GM06990 (cell line): Measurements from ENCODE around the gene VCL.

Experiments
- DNase-seq: peaks from one replicate; pipeline ENCODE4 v3.0.0-alpha.2; 2011; ENCODE audit not compliant: insufficient read length; ENCODE audit errors: extremely low read depth
- H3K27me3 ChIP-seq: replicated peaks from 2 replicates; pipeline ENCODE4 v1.6.0; 2011; ENCODE audit warnings: low read length; ENCODE audit not compliant: control insufficient read depth, insufficient read depth
- H3K36me3 ChIP-seq: 2 replicates; pipeline ENCODE4 v1.5.1; 2011; ENCODE audit warnings: low read length; ENCODE audit not compliant: control insufficient read depth, insufficient read depth
- H3K4me3 ChIP-seq: replicated peaks from 2 replicates; pipeline ENCODE4 v1.5.1; 2011; ENCODE audit warnings: low read depth, mild to moderate bottlenecking, control low read depth, low read length
- TF ChIP-seq, protein P1 (sequence below): IDR thresholded peaks from 2 replicates; pipeline ENCODE4 v1.5.1; 2011; ENCODE audit warnings: low read length, control low read depth, mild to moderate bottlenecking, inconsistent platforms; ENCODE audit not compliant: insufficient read depth, poor library complexity, severe bottlenecking

Gene VCL

DNA sequence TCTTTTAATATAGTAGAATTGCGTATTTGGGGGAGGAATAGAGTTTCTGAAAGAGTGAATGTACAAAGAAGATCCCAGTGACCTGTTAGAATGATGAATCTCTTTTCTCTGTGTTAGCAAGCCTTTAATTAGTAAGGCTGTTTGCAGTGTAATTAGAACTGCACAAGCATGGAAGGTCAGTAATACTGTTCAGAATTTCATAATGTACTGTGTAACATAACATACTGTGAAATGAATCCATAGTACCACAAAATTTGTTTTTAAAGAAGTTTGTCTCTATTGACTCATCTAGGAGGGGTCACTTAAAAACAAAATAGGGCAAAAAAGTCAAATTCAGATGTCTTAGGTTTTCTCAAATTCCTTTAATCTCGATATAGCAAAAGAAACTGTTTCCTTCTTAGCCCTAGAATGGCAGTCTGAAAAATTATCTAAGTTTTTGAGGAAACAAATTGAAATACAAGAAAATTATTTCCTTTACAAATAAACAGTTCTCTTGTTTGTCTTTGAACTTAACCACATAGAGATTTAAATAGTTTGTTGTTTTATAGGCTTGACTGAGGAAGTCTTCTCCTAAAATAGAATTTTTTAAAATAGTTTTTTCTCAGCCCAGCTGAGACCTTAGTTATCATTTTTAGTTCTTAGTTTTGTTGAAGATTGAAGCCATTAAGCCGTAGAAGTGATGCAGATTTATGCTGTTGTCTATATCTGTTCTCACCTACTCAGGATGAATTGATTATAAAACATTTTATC, 165.6 kb downstream of the VCL start:
- Histone ChIP-seq H3K27me3 (no peaks in the 10 kb centered on the region), H3K4me3 (no peak overlapping the region; the same call in 1 of the 2 replicates), H3K36me3 (no peaks in the 10 kb centered on the region; the same call in 1 of the 2 replicates)
- DNase-seq: no peak
- TF ChIP-seq, protein P1, sequence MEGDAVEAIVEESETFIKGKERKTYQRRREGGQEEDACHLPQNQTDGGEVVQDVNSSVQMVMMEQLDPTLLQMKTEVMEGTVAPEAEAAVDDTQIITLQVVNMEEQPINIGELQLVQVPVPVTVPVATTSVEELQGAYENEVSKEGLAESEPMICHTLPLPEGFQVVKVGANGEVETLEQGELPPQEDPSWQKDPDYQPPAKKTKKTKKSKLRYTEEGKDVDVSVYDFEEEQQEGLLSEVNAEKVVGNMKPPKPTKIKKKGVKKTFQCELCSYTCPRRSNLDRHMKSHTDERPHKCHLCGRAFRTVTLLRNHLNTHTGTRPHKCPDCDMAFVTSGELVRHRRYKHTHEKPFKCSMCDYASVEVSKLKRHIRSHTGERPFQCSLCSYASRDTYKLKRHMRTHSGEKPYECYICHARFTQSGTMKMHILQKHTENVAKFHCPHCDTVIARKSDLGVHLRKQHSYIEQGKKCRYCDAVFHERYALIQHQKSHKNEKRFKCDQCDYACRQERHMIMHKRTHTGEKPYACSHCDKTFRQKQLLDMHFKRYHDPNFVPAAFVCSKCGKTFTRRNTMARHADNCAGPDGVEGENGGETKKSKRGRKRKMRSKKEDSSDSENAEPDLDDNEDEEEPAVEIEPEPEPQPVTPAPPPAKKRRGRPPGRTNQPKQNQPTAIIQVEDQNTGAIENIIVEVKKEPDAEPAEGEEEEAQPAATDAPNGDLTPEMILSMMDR: no peak

DNA sequence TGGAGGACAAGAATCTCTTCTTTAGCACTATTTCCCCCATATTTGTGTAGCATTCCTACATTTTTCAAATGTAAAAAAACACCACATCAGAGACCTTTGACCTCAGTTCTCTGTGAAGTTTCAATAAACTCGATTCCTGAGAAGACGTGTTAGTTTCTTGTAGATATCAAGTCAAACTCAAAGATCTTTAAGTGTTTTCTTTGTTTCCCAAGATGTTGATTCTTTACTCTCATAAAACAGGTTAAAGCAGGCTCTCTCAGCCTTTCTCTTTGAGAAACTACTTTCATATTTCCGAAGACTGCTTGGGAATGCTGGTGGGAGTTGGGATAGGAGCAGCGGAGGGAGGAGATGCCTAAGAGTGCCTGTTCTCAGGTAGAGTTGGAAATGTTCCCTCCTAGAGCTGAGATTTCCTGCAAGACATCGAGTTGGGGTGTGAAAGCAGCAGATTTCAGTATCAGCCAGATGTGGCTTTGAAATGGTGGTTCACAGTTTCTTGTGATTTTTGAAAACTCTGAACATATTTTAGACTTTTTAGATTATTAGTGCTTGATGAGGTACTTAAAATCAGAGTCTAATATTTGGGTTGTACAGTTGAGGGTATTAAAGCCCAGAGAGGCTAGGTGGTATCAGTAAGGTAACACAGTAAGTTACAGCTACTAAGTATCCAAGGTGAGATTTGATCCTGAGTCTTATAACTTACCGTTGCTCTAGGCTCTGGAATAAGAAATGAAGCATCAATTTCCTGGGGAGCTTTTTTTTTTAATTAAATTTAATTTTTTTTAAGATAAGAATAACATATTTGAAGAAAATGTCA, 167.0 kb downstream of the VCL start:
- Histone ChIP-seq H3K36me3 (no peaks in the 10 kb centered on the region; the same call in 1 of the 2 replicates), H3K4me3 (peak overlapping the region; percentile 33; the same call in 1 of the 2 replicates), H3K27me3 (no peaks in the 10 kb centered on the region)
- TF ChIP-seq, protein P1: no peak
- no peak for DNase-seq

DNA sequence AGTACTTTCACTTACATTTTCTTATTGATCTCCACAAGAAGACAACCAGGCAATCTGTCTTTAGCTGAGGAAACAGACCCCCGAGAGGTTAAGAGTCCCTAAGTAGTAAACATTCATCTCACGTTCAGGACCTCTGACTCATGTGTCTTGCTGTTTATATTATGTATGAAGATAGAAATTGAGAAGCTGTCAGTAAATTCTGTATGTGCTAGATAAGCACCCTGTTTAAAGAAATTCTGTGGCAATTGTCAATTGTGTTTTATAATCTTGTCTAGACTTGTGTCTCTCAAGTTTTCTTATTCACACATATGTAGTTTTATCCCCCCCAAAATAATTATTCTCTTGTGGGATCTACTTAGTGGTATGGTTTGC, 167.6 kb downstream of the VCL start:
- H3K36me3 ChIP-seq: no peaks in the 10 kb centered on the region; the same call in 1 of the 2 replicates
- no peak for DNase-seq
- TF ChIP-seq, protein P1: no peak
- no peak overlapping the region for H3K4me3 ChIP-seq
- no peaks in the 10 kb centered on the region for H3K27me3 ChIP-seq

DNA sequence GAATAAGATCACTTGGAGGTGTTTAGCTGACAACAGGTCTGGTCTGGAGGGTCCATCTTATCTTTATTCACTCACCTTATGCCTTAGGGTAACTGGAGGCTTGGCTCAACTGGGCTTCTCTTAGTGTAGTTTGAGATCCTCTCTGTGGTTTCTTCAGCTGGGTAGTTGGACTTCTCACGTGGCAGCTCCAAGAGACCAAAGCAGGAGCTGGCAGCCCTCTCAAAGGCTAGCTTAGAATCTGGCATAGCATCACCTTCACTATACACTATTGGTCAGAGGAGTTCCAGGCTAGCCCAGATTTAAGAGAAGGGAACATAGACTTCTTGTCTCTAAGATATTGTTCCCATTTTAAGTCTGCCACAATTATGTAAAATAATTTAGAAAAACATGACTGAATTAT, 169.5 kb downstream of the VCL start:
- DNase-seq: no peak
- TF ChIP-seq, protein P1: no peak
- Histone ChIP-seq H3K36me3 (no peaks in the 10 kb centered on the region; the same call in 1 of the 2 replicates), H3K27me3 (no peaks in the 10 kb centered on the region), H3K4me3 (no peak overlapping the region)
